HEK293 (cell line): ENCODE results near the gene COX10.

ENCODE experiments used
- CTCF ChIA-PET: fragments of 350-600 bp; formaldehyde crosslinking; extraction: SDS; loops from one replicate; lab custom pipeline; 2021; ENCODE audit warnings: antibody characterized with exemption; lab: Yijun Ruan, JAX
- POLR2A ChIA-PET: fragments of 300-600 bp; formaldehyde crosslinking; extraction: SDS; loops from one replicate; lab custom pipeline; 2020; ENCODE audit warnings: antibody characterized with exemption, inconsistent platforms; lab: Yijun Ruan, JAX
- H3K27ac ChIP-seq: fragments of 200-500 bp; sonication (Bioruptor generic); 2 replicates; pipeline ENCODE4 v1.5.1; 2014; ENCODE audit warnings: low read depth, low read length, control low read depth, inconsistent platforms; ENCODE audit errors: extremely low read depth
- H3K36me3 ChIP-seq, 2 experiments: fragments of 200-500 bp in 1 of 2; sonication (Bioruptor generic) in 1 of 2; 1 replicate in 1 of 2; 2 replicates in 1 of 2; pipeline ENCODE4 v1.5.1; 2014 to 2017; ENCODE audit warnings: inconsistent platforms in 2 of 2, low read length in 2 of 2; ENCODE audit not compliant: control insufficient read depth in 2 of 2, insufficient read depth in 1 of 2
- H3K4me1 ChIP-seq: fragments of 200-500 bp; sonication (Bioruptor generic); 2 replicates; pipeline ENCODE4 v1.5.1; 2014; ENCODE audit warnings: mild to moderate bottlenecking, low read length, inconsistent platforms; ENCODE audit not compliant: control insufficient read depth, insufficient read depth
- H3K4me3 ChIP-seq: 2 replicates; pipeline ENCODE4 v1.5.1; 2011; ENCODE audit warnings: low read depth, mild to moderate bottlenecking, control low read depth, low read length, moderate library complexity
- H3K9me3 ChIP-seq: fragments of 200-500 bp; sonication (Bioruptor generic); 2 replicates; pipeline ENCODE4 v1.5.1; 2014; ENCODE audit warnings: low read depth, low read length, inconsistent platforms; ENCODE audit not compliant: control insufficient read depth, insufficient read depth
- ATF2 ChIP-seq: fragments of 450-650 bp; formaldehyde crosslinking; IDR thresholded peaks from 2 replicates; pipeline ENCODE4 v1.5.1; 2016; ENCODE audit warnings: missing biosample characterization, missing genetic modification characterization, low read depth
- PATZ1 ChIP-seq: fragments of 450-650 bp; formaldehyde crosslinking; IDR thresholded peaks from 2 replicates; pipeline ENCODE4 v1.5.1; 2016; ENCODE audit warnings: missing biosample characterization, missing genetic modification characterization
- SCRT2 ChIP-seq: fragments of 450-650 bp; formaldehyde crosslinking; IDR thresholded peaks from 2 replicates; pipeline ENCODE4 v1.5.1; 2016; ENCODE audit warnings: missing biosample characterization, missing genetic modification characterization
- ZBTB44 ChIP-seq: fragments of 450-650 bp; IDR thresholded peaks from 2 replicates; pipeline ENCODE4 v1.5.1; 2018; ENCODE audit warnings: missing biosample characterization, mild to moderate bottlenecking, missing genetic modification characterization
- ZIC2 ChIP-seq: fragments of 450-650 bp; formaldehyde crosslinking; IDR thresholded peaks from 2 replicates; pipeline ENCODE4 v1.5.1; 2016; ENCODE audit warnings: missing biosample characterization, missing genetic modification characterization
- ZNF10 ChIP-seq: fragments of 450-650 bp; formaldehyde crosslinking; IDR thresholded peaks from 2 replicates; pipeline ENCODE4 v1.5.1; 2017; ENCODE audit warnings: missing biosample characterization, missing genetic modification characterization
- ZNF132 ChIP-seq: fragments of 450-650 bp; formaldehyde crosslinking; IDR thresholded peaks from 2 replicates; pipeline ENCODE4 v1.5.1; 2017; ENCODE audit warnings: missing biosample characterization, missing genetic modification characterization, borderline replicate concordance
- ZNF146 ChIP-seq: fragments of 450-650 bp; formaldehyde crosslinking; IDR thresholded peaks from 2 replicates; pipeline ENCODE4 v1.5.1; 2016; ENCODE audit warnings: missing biosample characterization, missing genetic modification characterization
- ZNF248 ChIP-seq: fragments of 450-650 bp; formaldehyde crosslinking; IDR thresholded peaks from 2 replicates; pipeline ENCODE4 v1.5.1; 2017; ENCODE audit warnings: missing biosample characterization, missing genetic modification characterization
- ZNF513 ChIP-seq: fragments of 450-650 bp; IDR thresholded peaks from 2 replicates; pipeline ENCODE4 v1.5.1; 2018; ENCODE audit warnings: missing biosample characterization, missing genetic modification characterization
- ZNF621 ChIP-seq: fragments of 450-650 bp; formaldehyde crosslinking; IDR thresholded peaks from 2 replicates; pipeline ENCODE4 v1.5.1; 2017; ENCODE audit warnings: missing biosample characterization, missing genetic modification characterization
- ZNF664 ChIP-seq: fragments of 450-650 bp; formaldehyde crosslinking; IDR thresholded peaks from 2 replicates; pipeline ENCODE4 v1.5.1; 2016; ENCODE audit warnings: missing biosample characterization, missing genetic modification characterization
- ZNF792 ChIP-seq: fragments of 450-650 bp; formaldehyde crosslinking; IDR thresholded peaks from 2 replicates; pipeline ENCODE4 v1.5.1; 2016; ENCODE audit warnings: missing biosample characterization, missing genetic modification characterization
- ZSCAN4 ChIP-seq: fragments of 450-650 bp; formaldehyde crosslinking; IDR thresholded peaks from 2 replicates; pipeline ENCODE4 v1.5.1; 2017; ENCODE audit warnings: missing biosample characterization, missing genetic modification characterization

Gene COX10

GRCh38 chr17:14094676-14095601, 25.6 kb downstream of the COX10 start:
- H3K4me3 ChIP-seq = no peak overlapping the region
- H3K27ac ChIP-seq = no peak overlapping the region
- POLR2A ChIA-PET = interaction anchor here (0.6 kb wide), 1 partner anchor 246 kb away, joined by 4 read pairs; no protein-coding TSS in a partner anchor
- peaks cover 17% of the 10 kb centered on the region for H3K4me1 ChIP-seq
- H3K9me3 ChIP-seq = no peaks in the 10 kb centered on the region
- H3K36me3 ChIP-seq = no peaks in the 10 kb centered on the region
- TF ChIP-seq SCRT2 (tag by site-specific recombination) (peak; percentile 36; the same call in 1 of the 2 replicates), ATF2 (no peak), ZNF513 (tag by site-specific recombination) (no peak), ZNF248 (tag by site-specific recombination) (no peak)
- CTCF ChIA-PET = no interaction called here

- no peak overlapping the region for H3K27ac ChIP-seq
- POLR2A ChIA-PET = interaction anchor here (0.6 kb wide), 1 partner anchor 246 kb away, joined by 4 read pairs; no protein-coding TSS in a partner anchor
- no peaks in the 10 kb centered on the region for H3K36me3 ChIP-seq
- H3K4me3 ChIP-seq = no peak overlapping the region
- no peaks in the 10 kb centered on the region for H3K9me3 ChIP-seq
- CTCF ChIA-PET = no interaction called here
- peaks cover 15% of the 10 kb centered on the region for H3K4me1 ChIP-seq
- TF ChIP-seq ZBTB44 (tag by site-specific recombination) (no peak), ZIC2 (tag by site-specific recombination) (no peak), ZNF621 (tag by site-specific recombination) (no peak), ZNF792 (no peak), ZSCAN4 (tag by site-specific recombination) (no peak), ZNF132 (tag by site-specific recombination) (no peak)
Measured at GRCh38 chr17:14095631-14096030, 26.3 kb downstream of the COX10 start.

- Histone ChIP-seq H3K4me3 (no peak overlapping the region), H3K9me3 (no peaks in the 10 kb centered on the region), H3K36me3 (peaks cover 0 to 3% of the 10 kb centered on the region in 2 experiments; a peak in 1 of 3 replicates), H3K27ac (no peak overlapping the region), H3K4me1 (peaks cover 2% of the 10 kb centered on the region)
- ChIA-PET CTCF (interaction anchor here (0.5 to 0.7 kb wide), 2 partner anchors 18 to 554 kb away, joined by 3 read pairs; no protein-coding TSS in a partner anchor), POLR2A (no interaction called here)
- TF ChIP-seq ZNF664 (tag by site-specific recombination) (no peak), PATZ1 (tag by site-specific recombination) (no peak), ZNF10 (tag by site-specific recombination) (no peak), ZNF146 (tag by site-specific recombination) (no peak)
Measured at GRCh38 chr17:14098246-14098645, 28.9 kb downstream of the COX10 start.
